HuH-7.5 (cell line): ENCODE measurements around the gene TRIP12.
"Not testable (repeated sequence)": the region's sequence is repeated elsewhere in the genome, so short reads cannot be mapped to it uniquely, and the experiment has no call there.

Experiments
- DNase-seq: peaks from one replicate; pipeline ENCODE4 v3.0.0; 2011; ENCODE audit warnings: low spot score

TRIP12 gene

GRCh38 chr2:229874647-229875046 is 47.2 kb downstream of the TRIP12 start:
- DNase-seq = no peak

GRCh38 chr2:229873123-229873581 is 48.7 kb downstream of the TRIP12 start:
- no peak for DNase-seq

GRCh38 chr2:229870903-229871656 is 50.7 kb downstream of the TRIP12 start:
- DNase-seq = no peak

GRCh38 chr2:229869226-229869625 is 52.6 kb downstream of the TRIP12 start:
- no peak for DNase-seq

GRCh38 chr2:229868794-229869193 is 53.0 kb downstream of the TRIP12 start:
- DNase-seq = no peak

- DNase-seq = no peak
These were observed 56.8 kb downstream of the TRIP12 start for GRCh38 chr2:229865033-229865432.

GRCh38 chr2:229861431-229861830 is 60.4 kb downstream of the TRIP12 start:
- DNase-seq = no peak

- DNase-seq = no peak
These were observed 61.5 kb downstream of the TRIP12 start for GRCh38 chr2:229860334-229860733.

- no peak for DNase-seq
These were observed 63.5 kb downstream of the TRIP12 start for GRCh38 chr2:229858351-229858750.

GRCh38 chr2:229857634-229858033 is 64.2 kb downstream of the TRIP12 start:
- DNase-seq = no peak

GRCh38 chr2:229856413-229856812 is 65.4 kb downstream of the TRIP12 start:
- DNase-seq = no peak

- DNase-seq = no peak
These were observed 66.7 kb downstream of the TRIP12 start for GRCh38 chr2:229855116-229855515.

- DNase-seq = no peak
These were observed 69.2 kb downstream of the TRIP12 start for GRCh38 chr2:229852565-229852964.

GRCh38 chr2:229851870-229852269 is 69.9 kb downstream of the TRIP12 start:
- no peak for DNase-seq

- DNase-seq = not testable (repeated sequence)
These were observed 71.2 kb downstream of the TRIP12 start for GRCh38 chr2:229850355-229851275.

GRCh38 chr2:229849073-229849472 is 72.7 kb downstream of the TRIP12 start:
- DNase-seq = no peak

- DNase-seq = no peak
These were observed 78.2 kb downstream of the TRIP12 start for GRCh38 chr2:229843613-229844012.

- no peak for DNase-seq
These were observed 83.1 kb downstream of the TRIP12 start for GRCh38 chr2:229838729-229839128.

GRCh38 chr2:229836847-229837246 is 85.0 kb downstream of the TRIP12 start:
- no peak for DNase-seq

- DNase-seq = no peak
These were observed 86.1 kb downstream of the TRIP12 start for GRCh38 chr2:229835596-229836283.

GRCh38 chr2:229834368-229834767 is 87.4 kb downstream of the TRIP12 start:
- DNase-seq = not testable (repeated sequence)

GRCh38 chr2:229832510-229832898 is 89.3 kb downstream of the TRIP12 start:
- DNase-seq = no peak
